ENCODE results near the gene NUDT22.

DNA sequence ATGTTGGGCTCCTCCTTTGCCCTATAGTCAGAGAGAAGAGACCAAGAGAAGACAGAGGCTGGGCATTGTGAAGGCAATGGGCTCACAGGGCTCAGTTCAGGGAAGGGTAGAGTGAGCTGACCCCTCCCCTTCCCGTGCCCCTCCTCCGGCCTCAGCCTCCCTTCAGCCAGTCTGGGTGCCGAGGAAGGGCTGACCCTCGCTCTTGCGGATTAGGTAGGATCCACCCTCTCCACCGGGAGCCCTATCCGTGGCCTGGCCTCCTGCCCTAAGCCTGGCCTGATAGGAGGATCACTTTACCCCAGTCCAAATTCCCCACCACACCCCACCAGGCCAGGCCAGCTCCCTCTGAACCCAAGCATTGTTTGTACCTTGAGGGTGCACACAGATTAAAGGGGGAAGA is 22.5 kb downstream of the NUDT22 start:
- TF ChIP-seq CTCF (IDR thresholded peaks at IDR 0.05) (no peak), POLR2A (IDR thresholded peaks at IDR 0.05) (no peak)

All from gastroesophageal sphincter (tissue), 3 donors.